Measurements from ENCODE around the gene SLC35F3. TPM values are rescaled to one million over a fixed set of nuclear protein-coding genes. Genes with fewer than 3 reads are reported as not detected.

The SLC35F3 gene
- total and polyA plus RNA-seq, 9 of the 15 experiments (the other 6 are each of a cell fraction or from before 2014, with no cell fraction given): 0.04 to 0.07 (median 0.04) TPM; not detected in 6

DNA sequence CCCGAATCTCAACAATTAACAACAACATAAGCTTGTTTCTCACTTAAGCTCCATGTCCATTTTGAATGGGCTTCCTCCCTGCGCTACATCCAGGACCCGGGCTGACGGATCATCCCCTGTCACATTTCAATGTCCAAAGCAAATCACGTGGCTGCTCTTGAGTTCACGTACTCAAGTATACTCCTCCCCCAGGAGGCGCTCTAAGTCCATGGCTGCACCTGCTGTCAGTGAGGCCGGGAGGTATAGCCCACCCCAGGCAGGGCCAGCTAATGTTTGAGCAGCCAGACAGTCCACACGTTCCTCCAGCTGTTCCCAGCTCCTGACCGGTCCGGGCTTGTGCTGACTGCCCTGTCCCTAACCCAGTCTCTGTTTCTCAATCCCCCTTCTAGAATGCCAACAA lies 220.8 kb downstream of the SLC35F3 start:
- CTCF ChIA-PET (ENCODE audit: low intra/inter-chr PET ratio): no interaction called here
- Histone ChIP-seq H3K4me3 (no peak overlapping the region), H2AFZ (ENCODE audit: low read depth, low read length) (no peak overlapping the region), H3K9ac (ENCODE audit: insufficient read depth in 1 of 2, low read depth in 2 of 2, low read length in 2 of 2) (no peak overlapping the region), H3K9me1 (ENCODE audit: control insufficient read depth, insufficient read depth, low read length) (no peaks in the 10 kb centered on the region), H3K79me2 (ENCODE audit: control insufficient read depth, insufficient read depth, low read length) (no peaks in the 10 kb centered on the region), H4K20me1 (replicated peaks; ENCODE audit: control insufficient read depth, insufficient read depth, low read length) (no peaks in the 10 kb centered on the region), H3K27ac (ENCODE audit: extremely low read depth, low read depth, low read length) (no peak overlapping the region), H3K4me2 (ENCODE audit: insufficient read depth, low read length) (no peak overlapping the region), H3K9me3 (replicated peaks; ENCODE audit: control insufficient read depth, insufficient read depth, low read depth, low read length) (no peaks in the 10 kb centered on the region), H3K27me3 (ENCODE audit: control insufficient read depth in 2 of 2, insufficient read depth in 2 of 2, low read length in 2 of 2) (peaks cover 4 to 23% of the 10 kb centered on the region in 2 experiments), H3K36me3 (ENCODE audit: control insufficient read depth, insufficient read depth, low read length) (no peaks in the 10 kb centered on the region), H3K4me1 (replicated peaks in 1 of 2; ENCODE audit: control insufficient read depth in 2 of 2, insufficient read depth in 2 of 2, low read length in 2 of 2) (no peaks in the 10 kb centered on the region)
- intact Hi-C loops (cut with micrococcal nuclease): loop anchor here (1.0 kb wide), 1 partner anchor 185 kb away; no protein-coding TSS in a partner anchor
- FAIRE-seq (no peak), DNase-seq (ENCODE audit: extremely low read depth in 1 of 4, low spot score in 3 of 4) (peak; percentile 45 to 71 (median 52)), ATAC-seq (peak; percentile 99)
- POLR2A ChIA-PET: interaction anchor here (0.6 kb wide), 1 partner anchor 62 kb away, joined by 3 read pairs; no protein-coding TSS in a partner anchor
- no TSS peak for BruUV-seq (replicated peaks)
- WGBS (ENCODE audit: insufficient coverage, low coverage, missing lambda C conversion rate): 0% methylated on average over 11 of the region's 11 CpGs
- in situ Hi-C loops (cut with MboI): loop anchor here (10.0 kb wide), 2 partner anchors 350 to 970 kb away; partner anchors contain the start of gene TARBP1
- TF ChIP-seq MYC (IDR thresholded peaks at IDR 0.05; ENCODE audit: low read depth, low read length) (0 out of 2 replicates have a peak, but pooled peaks have one; percentile 39), MYC (CRISPR knock-in tag; IDR thresholded peaks at IDR 0.05; ENCODE audit: borderline replicate concordance, low read depth) (no peak), HMGN3 (IDR thresholded peaks at IDR 0.05; ENCODE audit: borderline replicate concordance, extremely low read depth, insufficient read length, low read depth, low read length) (no peak), KDM5B (IDR thresholded peaks at IDR 0.05; ENCODE audit: insufficient replicate concordance, low read depth, low read length) (no peak), RAD21 (CRISPR knock-in tag; conservative IDR thresholded peaks at IDR 0.05 in 1 of 2, IDR thresholded peaks at IDR 0.05 in 1 of 2) (peak; percentile 44 to 78), TOE1 (IDR thresholded peaks at IDR 0.05; ENCODE audit: borderline replicate concordance) (peak; percentile 63; the same call in 1 of the 2 replicates), TOE1 (CRISPR knock-in tag; IDR thresholded peaks at IDR 0.05; ENCODE audit: borderline replicate concordance, low read depth) (no peak), CXXC5 (CRISPR knock-in tag; IDR thresholded peaks at IDR 0.05) (peak; percentile 17; the same call in 1 of the 2 replicates), RBM34 (IDR thresholded peaks at IDR 0.05; ENCODE audit: borderline replicate concordance, insufficient read depth, low read length) (no peak), BHLHE40 (IDR thresholded peaks at IDR 0.05; ENCODE audit: low read length) (peak; percentile 63; the same call in 1 of the 2 replicates)
- TF ChIP-seq, protein P1, sequence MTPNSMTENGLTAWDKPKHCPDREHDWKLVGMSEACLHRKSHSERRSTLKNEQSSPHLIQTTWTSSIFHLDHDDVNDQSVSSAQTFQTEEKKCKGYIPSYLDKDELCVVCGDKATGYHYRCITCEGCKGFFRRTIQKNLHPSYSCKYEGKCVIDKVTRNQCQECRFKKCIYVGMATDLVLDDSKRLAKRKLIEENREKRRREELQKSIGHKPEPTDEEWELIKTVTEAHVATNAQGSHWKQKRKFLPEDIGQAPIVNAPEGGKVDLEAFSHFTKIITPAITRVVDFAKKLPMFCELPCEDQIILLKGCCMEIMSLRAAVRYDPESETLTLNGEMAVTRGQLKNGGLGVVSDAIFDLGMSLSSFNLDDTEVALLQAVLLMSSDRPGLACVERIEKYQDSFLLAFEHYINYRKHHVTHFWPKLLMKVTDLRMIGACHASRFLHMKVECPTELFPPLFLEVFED (CRISPR knock-in tag; conservative IDR thresholded peaks at IDR 0.05): no peak
- TF ChIP-seq, protein P2, sequence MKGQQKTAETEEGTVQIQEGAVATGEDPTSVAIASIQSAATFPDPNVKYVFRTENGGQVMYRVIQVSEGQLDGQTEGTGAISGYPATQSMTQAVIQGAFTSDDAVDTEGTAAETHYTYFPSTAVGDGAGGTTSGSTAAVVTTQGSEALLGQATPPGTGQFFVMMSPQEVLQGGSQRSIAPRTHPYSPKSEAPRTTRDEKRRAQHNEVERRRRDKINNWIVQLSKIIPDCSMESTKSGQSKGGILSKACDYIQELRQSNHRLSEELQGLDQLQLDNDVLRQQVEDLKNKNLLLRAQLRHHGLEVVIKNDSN (CRISPR knock-in tag; IDR thresholded peaks at IDR 0.05): peak; percentile 77
- TF ChIP-seq, protein P3, sequence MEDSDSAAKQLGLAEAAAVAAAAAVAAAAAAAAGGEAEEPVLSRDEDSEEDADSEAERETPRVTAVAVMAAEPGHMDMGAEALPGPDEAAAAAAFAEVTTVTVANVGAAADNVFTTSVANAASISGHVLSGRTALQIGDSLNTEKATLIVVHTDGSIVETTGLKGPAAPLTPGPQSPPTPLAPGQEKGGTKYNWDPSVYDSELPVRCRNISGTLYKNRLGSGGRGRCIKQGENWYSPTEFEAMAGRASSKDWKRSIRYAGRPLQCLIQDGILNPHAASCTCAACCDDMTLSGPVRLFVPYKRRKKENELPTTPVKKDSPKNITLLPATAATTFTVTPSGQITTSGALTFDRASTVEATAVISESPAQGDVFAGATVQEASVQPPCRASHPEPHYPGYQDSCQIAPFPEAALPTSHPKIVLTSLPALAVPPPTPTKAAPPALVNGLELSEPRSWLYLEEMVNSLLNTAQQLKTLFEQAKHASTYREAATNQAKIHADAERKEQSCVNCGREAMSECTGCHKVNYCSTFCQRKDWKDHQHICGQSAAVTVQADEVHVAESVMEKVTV (CRISPR knock-in tag; IDR thresholded peaks at IDR 0.05): 0 out of 2 replicates have a peak, but pooled peaks have one; percentile 33
- TF ChIP-seq, protein P4, sequence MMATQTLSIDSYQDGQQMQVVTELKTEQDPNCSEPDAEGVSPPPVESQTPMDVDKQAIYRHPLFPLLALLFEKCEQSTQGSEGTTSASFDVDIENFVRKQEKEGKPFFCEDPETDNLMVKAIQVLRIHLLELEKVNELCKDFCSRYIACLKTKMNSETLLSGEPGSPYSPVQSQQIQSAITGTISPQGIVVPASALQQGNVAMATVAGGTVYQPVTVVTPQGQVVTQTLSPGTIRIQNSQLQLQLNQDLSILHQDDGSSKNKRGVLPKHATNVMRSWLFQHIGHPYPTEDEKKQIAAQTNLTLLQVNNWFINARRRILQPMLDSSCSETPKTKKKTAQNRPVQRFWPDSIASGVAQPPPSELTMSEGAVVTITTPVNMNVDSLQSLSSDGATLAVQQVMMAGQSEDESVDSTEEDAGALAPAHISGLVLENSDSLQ (IDR thresholded peaks at IDR 0.05): peak; percentile 57
- TF ChIP-seq, protein P5, sequence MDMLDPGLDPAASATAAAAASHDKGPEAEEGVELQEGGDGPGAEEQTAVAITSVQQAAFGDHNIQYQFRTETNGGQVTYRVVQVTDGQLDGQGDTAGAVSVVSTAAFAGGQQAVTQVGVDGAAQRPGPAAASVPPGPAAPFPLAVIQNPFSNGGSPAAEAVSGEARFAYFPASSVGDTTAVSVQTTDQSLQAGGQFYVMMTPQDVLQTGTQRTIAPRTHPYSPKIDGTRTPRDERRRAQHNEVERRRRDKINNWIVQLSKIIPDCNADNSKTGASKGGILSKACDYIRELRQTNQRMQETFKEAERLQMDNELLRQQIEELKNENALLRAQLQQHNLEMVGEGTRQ (CRISPR knock-in tag; IDR thresholded peaks at IDR 0.05): peak; percentile 77

All from K562 (cell line).